NCI-H1417 treated with DMSO at 0.1 percent for 48 hours (cell line): ENCODE measurements around the gene MCRIP2.

Experiments
- DNase-seq: peaks from one replicate; lab custom pipeline; 2025; lab: John Stamatoyannopoulos, UW

MCRIP2 gene

GRCh38 chr16:632486-633335, 8.9 kb upstream of the MCRIP2 start:
- no peak for DNase-seq

- DNase-seq, result no peak
Observed at GRCh38 chr16:633336-634050, 8.1 kb upstream of the MCRIP2 start.

- DNase-seq, result no peak
Observed at GRCh38 chr16:634051-634670, 7.5 kb upstream of the MCRIP2 start.

GRCh38 chr16:634996-635395, 6.6 kb upstream of the MCRIP2 start:
- no peak for DNase-seq

DNA sequence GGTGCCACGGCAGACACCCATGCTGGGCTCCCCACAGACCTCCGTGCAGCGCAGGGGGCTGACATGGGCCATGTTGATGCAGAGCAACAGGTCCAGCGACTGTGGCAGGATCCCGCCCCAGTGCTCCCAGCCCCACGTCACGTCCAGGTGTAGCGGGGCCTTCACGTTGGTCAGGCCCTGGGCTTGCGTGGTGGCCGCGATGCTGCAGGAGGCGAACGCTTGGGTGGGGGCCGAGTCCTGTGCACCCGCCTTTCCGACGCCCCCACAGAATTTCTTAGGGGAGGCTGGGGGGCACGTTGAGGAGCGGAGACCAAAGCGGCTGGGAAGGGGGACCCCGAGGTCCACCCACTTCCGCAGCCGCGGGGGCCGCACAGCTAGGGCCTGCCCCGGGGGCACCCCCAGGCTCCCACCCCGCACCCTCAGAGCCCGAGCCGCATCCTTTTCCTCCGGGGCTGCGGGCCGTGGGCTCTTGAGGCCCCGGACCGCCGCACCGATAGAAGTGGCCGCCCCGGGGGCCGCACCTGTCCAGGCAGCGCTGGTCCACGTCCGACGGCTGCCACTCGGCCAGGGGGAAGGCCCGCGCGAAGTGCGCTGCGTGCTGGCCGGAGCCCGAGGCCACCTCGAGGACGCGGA, 5.9 kb upstream of the MCRIP2 start:
- no peak for DNase-seq

DNA sequence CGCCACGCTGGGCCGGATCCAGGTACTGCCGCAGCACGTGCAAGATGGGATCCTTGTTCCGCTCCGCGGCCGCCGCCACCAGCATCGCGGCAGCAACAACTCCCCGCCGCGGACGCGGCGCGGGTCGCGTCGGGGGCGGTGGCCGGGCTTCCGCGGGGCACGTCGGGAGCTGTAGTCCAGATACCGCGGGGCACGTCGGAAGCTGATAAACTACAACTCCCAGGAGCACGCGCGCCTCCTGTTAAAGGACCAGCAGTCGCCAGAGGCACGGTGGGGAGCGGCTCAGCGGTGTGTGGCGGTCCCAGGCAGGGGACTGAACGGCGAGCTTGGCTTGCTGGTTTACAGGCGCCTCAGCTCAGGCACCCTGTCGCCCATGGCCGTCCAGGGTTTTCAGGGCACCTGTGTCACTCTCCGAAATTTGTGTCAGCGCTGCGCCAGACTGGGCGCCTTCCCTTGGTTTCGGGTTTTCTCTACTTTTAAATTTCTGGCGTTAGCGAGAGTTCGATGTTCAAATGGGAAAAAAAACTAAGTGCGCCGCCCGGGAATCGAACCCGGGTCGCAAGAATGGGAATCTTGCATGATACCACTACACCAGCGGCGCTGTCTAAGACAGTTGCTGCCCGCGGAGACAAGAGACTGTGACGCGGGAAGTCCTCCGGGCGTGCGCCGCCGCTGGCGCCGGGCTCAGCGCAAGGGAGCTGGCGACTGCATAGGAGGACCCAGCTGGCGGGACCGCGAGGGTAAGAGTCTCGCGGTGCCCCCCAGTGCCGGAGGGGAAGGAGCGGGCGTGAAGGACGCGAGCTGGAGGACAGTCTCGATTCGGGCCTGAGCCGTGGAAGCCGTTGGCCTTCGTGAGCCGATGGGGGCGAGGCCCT, 5.2 kb upstream of the MCRIP2 start, which contains the start of gene METTL26:
METTL26 (minus strand) TSS at position 100 of the 875 bp plus-strand sequence; CDS start at position 85, 15 bp downstream.
- DNase-seq, result peak; percentile 86

GRCh38 chr16:637081-638018, 4.3 kb upstream of the MCRIP2 start:
- no peak for DNase-seq

GRCh38 chr16:638034-638543, 3.5 kb upstream of the MCRIP2 start:
- no peak for DNase-seq

GRCh38 chr16:638836-639235, 2.8 kb upstream of the MCRIP2 start:
- no peak for DNase-seq

- no peak for DNase-seq
Observed at GRCh38 chr16:640614-641013, 1.0 kb upstream of the MCRIP2 start.

DNA sequence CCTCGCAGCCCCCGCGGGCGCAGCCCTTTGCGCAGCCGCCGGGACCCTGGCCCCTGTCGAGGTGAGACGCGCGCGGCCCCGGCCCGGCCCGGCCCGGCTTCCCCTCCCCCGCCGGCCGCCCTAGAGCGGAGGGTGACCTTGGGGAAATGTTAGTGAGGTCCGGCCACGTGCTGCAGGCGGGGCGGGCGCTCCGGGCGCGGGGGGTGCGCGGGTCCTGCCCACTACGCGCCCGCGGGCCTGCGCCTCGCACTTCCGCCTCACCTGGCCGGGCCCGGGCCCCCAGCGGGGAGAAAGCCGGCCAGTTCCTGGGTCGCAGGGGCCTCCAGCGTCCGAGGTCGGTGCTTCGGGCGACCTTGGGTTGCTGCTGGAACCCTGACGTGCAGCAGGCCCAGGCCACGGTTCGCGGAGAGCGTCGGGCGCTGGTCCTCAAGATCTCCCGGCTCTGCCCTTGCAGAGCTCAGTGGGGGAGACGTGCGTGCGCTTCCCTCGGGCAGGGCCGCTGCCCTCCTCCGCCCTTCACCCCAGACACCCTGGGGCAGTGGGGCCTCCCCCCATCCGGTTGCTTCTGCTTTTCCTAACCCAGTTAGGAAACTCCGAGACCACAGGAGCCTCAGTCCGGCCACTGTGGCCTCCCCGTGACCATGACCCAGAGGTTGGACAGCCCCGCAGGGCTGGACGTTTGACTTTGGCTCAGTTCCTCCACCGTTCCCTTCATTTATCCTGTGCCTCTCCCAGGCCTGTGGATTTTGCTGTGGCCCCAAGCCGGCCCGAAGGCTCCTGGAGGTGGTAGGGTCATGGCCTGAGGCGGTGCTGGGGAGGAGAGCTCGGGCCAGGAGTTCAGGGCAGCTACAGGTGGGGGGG, 791 bp downstream of the MCRIP2 start:
- DNase-seq, result no peak

DNA sequence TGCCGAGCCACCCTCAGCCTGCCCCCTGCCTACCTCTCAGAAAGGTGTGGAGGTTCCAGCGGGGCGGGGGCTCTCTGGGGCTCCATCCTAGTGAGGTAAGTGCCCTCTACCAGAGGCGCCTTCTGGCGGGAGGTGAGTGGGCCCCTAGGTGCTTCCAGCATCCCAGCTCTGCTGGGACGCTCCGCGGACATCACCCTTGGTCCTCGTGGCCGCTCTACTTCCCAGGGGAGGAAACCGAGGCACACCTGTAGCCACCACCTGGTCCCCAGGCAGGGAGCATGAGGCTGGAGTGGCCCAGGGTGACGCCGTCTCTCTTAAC, 1.4 kb downstream of the MCRIP2 start:
- DNase-seq, result no peak

DNA sequence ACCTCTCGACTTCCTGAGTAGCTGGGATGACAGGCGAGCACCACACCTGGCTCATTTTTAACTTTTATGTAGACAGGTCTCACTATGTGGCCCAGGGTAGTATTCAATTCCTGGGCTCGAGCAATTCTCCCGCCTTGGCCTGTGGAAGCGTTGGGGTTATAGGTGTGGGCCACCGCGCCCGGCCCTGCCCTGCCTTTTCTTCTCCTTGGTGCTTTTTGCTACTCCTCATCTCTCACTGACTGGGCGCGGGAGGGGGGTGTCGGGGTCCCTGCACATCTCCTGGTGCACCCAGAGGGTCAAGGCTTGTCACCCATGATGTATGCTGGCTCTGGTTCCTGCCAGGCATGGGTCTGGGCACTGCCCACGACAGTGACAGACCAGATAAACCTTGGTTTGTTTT, 2.9 kb downstream of the MCRIP2 start:
- no peak for DNase-seq

DNA sequence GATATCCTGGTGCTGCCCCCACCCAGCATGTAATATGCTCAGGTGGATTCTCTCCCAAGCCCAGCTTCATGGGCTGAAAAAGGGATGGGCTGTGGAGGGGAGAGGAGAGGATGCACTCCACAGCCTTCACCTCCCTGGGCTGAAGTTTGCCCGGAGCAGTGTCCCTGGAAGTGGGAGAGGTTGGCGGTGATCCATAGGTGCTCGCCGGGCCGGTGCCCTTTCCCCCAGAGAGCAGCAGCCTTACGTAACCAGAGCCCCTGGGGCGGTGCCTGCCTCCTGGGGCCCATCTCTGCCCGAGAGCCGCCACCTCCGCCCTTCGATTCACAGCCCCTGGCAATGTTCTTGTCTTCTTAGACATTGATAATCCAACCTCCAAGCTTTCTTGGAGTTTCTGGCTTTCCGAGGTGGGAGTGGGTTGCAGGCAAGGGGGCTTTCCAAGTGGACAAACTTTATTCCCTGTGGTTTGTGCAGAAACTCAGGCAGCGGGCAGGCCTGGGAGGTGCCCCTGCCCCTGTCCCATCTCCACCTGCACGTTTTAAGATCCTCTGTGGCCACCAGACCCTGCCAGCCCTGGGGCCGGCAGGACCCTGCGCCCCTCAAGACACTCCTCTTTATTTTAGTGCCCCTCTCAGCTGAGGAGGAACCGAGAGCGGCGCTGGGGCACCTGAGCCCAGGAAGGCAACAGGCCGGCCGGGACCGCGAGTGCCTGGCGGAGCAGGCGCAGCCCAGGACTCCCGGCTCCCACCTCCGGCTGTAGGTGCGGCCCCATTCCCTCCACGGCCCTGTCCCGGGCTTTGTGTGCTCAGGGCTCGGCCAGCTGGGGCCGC, 4.4 kb downstream of the MCRIP2 start:
- no peak for DNase-seq

DNA sequence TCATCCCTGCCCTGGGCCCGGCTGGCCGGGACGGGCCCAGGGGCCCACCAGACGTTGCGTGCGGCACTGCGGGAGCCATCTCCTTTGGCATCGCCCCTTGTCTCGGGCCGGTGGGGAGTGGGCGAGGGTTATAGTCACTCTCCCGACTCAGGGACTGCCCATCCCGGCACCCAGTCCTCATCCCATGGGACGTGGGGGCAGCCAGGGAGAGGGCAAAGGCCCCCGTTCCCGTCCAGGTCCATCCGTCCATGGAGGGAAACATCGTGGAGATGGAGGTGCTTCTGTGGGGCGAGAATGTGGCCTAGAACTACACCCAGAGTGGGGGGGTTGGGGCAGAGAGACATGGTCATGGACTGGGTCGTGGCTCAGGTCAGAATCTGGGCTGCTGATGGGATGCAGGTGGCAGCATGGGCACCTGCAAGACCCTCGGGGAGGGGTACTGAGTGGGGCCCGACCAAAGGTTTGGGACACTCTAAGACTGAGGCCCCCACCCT, 5.1 kb downstream of the MCRIP2 start:
- DNase-seq, result no peak

- DNase-seq, result no peak
Observed at GRCh38 chr16:647173-647902, 5.7 kb downstream of the MCRIP2 start.

GRCh38 chr16:648071-648780, 6.6 kb downstream of the MCRIP2 start:
- DNase-seq, result no peak
